ENCODE results near the gene BRMS1L.

DNA sequence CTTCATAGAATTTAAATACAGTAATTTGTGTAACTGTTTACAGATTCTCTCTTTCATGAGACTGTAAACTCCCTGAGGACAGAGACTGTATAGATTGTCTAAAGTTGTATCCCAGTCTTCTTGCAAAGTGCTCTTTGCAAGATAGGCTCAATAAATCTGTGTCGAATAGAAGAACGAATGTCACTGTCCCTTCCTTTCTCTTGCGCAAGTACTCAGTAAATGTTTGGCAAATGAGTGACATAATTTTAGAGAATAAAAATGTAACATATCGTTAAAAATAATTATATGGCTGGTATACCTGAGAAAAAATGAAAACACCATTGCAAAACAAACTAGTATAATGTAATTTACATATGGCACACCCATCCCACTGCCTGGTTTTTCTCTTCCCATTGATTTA lies 15.2 kb upstream of the BRMS1L start:
- TF ChIP-seq, protein P1, sequence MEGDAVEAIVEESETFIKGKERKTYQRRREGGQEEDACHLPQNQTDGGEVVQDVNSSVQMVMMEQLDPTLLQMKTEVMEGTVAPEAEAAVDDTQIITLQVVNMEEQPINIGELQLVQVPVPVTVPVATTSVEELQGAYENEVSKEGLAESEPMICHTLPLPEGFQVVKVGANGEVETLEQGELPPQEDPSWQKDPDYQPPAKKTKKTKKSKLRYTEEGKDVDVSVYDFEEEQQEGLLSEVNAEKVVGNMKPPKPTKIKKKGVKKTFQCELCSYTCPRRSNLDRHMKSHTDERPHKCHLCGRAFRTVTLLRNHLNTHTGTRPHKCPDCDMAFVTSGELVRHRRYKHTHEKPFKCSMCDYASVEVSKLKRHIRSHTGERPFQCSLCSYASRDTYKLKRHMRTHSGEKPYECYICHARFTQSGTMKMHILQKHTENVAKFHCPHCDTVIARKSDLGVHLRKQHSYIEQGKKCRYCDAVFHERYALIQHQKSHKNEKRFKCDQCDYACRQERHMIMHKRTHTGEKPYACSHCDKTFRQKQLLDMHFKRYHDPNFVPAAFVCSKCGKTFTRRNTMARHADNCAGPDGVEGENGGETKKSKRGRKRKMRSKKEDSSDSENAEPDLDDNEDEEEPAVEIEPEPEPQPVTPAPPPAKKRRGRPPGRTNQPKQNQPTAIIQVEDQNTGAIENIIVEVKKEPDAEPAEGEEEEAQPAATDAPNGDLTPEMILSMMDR (optimal IDR thresholded peaks at IDR 0.05 in 1 of 3, IDR thresholded peaks at IDR 0.05 in 1 of 3, conservative IDR thresholded peaks at IDR 0.05 in 1 of 3; ENCODE audit: extremely low read depth in 1 of 3, insufficient read depth in 2 of 3, low read length in 3 of 3): no peak
- no peak for TF ChIP-seq EZH2 (IDR thresholded peaks at IDR 0.05; ENCODE audit: low read length)
